Cardiac fibroblast (primary cell): ENCODE measurements around the gene PRMT7.

ENCODE experiments used
- DNase-seq, 2 donors: peaks; one replicate each; pipeline versions ENCODE4 v3.0.0 to v3.0.0-alpha.2; 2010; ENCODE audit warnings: low read depth in 2 of 2
- H3K4me3 ChIP-seq, 2 donors: replicated peaks in 1 of 2; 1 replicate in 1 of 2; 2 replicates in 1 of 2; pipeline ENCODE4 v1.5.1; 2011; ENCODE audit warnings: low read depth in 2 of 2, low read length in 2 of 2, mild to moderate bottlenecking in 2 of 2, moderate library complexity in 1 of 2
- CTCF ChIP-seq: IDR thresholded peaks from one replicate; pipeline ENCODE4 v1.5.1; 2011; ENCODE audit warnings: low read depth, mild to moderate bottlenecking, low read length, inconsistent platforms

The PRMT7 gene

GRCh38 chr16:68383858-68384257, 73.0 kb downstream of the PRMT7 start:
- DNase-seq, result no peak

GRCh38 chr16:68384288-68385161, 73.7 kb downstream of the PRMT7 start:
- DNase-seq, result no peak
- no peak for TF ChIP-seq CTCF
- no peak overlapping the region for H3K4me3 ChIP-seq

More at GRCh38 chr16:68383858-68384257, 73.0 kb downstream of the PRMT7 start:
- no peak for TF ChIP-seq CTCF
- no peak overlapping the region for H3K4me3 ChIP-seq

- no peak for TF ChIP-seq CTCF
- DNase-seq, result no peak
Measured at GRCh38 chr16:68385371-68385770, 74.6 kb downstream of the PRMT7 start.

GRCh38 chr16:68386628-68387027, 75.8 kb downstream of the PRMT7 start:
- DNase-seq, result no peak
- H3K4me3 ChIP-seq, result no peak overlapping the region
- TF ChIP-seq CTCF, result no peak

More at GRCh38 chr16:68385371-68385770, 74.6 kb downstream of the PRMT7 start:
- H3K4me3 ChIP-seq, result no peak overlapping the region

- no peak overlapping the region for H3K4me3 ChIP-seq
- no peak for DNase-seq
- no peak for TF ChIP-seq CTCF
Measured at GRCh38 chr16:68387301-68387700, 76.5 kb downstream of the PRMT7 start.

- DNase-seq, result no peak
- TF ChIP-seq CTCF, result no peak
- H3K4me3 ChIP-seq, result no peak overlapping the region
Measured at GRCh38 chr16:68388124-68388523, 77.3 kb downstream of the PRMT7 start.
